ENCODE measurements around the gene PITPNM3. TPM values are rescaled to one million over a fixed set of nuclear protein-coding genes. Genes with fewer than 3 reads are reported as not detected.

Gene PITPNM3
- polyA plus RNA-seq, 3 donors: 0.29 TPM; not detected in 2

DNA sequence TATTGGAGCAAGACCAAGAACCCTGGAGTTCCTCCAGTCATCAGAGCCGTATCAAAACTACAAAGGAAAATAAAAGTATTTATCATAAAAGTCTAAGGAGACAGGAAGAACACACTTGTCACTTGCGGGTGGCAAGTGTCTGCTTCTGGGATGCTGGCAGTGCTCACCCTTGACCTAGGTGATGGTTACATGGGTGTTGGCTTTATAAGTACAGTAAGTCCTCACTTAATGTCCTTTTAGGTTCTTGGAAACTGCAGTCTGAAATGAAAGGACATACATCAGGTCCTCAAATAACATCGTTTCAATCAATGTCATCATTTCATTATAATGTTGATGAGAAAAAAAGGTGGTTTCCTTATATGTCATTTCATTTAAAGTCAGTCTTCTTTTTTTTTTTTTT, 118.4 kb downstream of the PITPNM3 start:
- Histone ChIP-seq H3K4me2 (replicated peaks; ENCODE audit: extremely low read depth, low read length, poor library complexity, severe bottlenecking) (no peak overlapping the region), H3K27ac (ENCODE audit: low read depth in 1 of 2, low read length in 2 of 2) (no peak overlapping the region), H3K4me1 (ENCODE audit: control insufficient read depth in 1 of 2, insufficient read depth in 2 of 2, low read length in 2 of 2) (peaks cover 0 to under 1% of the 10 kb centered on the region in 2 donors), H3K4me3 (replicated peaks in 1 of 3; ENCODE audit: low read depth in 2 of 3, low read length in 3 of 3) (no peak overlapping the region), H4K20me1 (ENCODE audit: insufficient read depth, low read length) (no peaks in the 10 kb centered on the region), H3K9me3 (replicated peaks in 1 of 2; ENCODE audit: control insufficient read depth in 1 of 2, insufficient read depth in 1 of 2, low read length in 2 of 2) (no peaks in the 10 kb centered on the region), H3K79me2 (ENCODE audit: insufficient read depth, low read length) (no peaks in the 10 kb centered on the region), H3K9ac (ENCODE audit: insufficient read depth, low read length, poor library complexity, severe bottlenecking) (no peak overlapping the region), H3K36me3 (replicated peaks in 1 of 2; ENCODE audit: control insufficient read depth in 1 of 2, insufficient read depth in 2 of 2, low read length in 2 of 2) (no peaks in the 10 kb centered on the region), H3K27me3 (ENCODE audit: control insufficient read depth in 2 of 2, insufficient read depth in 2 of 2, low read length in 2 of 2) (peaks cover 4 to 20% of the 10 kb centered on the region in 2 donors), H2AFZ (ENCODE audit: insufficient read depth, low read depth, low read length, poor library complexity, severe bottlenecking) (no peak overlapping the region)
- DNase-seq: no peak
- H3K27ac Mint-ChIP-seq: no peak overlapping the region
- no peak overlapping the region for H3K4me3 Mint-ChIP-seq
- 80% methylated on average over 1 of the region's 3 CpGs for WGBS (ENCODE audit: insufficient coverage)
- H3K9me3 Mint-ChIP-seq: peaks cover 0 to 6% (median 0%) of the 10 kb centered on the region in 7 donors
- H3K36me3 Mint-ChIP-seq: no peaks in the 10 kb centered on the region
- intact Hi-C loops (cut with micrococcal nuclease): loop anchor here in 1 of 2 donors (10.0 kb wide), 1 partner anchor 733 kb away; no protein-coding TSS in a partner anchor
- no peak for TF ChIP-seq CTCF (IDR thresholded peaks at IDR 0.05)
- H3K27me3 Mint-ChIP-seq (ENCODE audit: low read depth in 3 of 3): peaks cover 24 to 47% (median 26%) of the 10 kb centered on the region in 3 donors
- peaks cover 8% of the 10 kb centered on the region for H3K4me1 Mint-ChIP-seq

GRCh38 chr17:6437466-6437865, 118.9 kb downstream of the PITPNM3 start:
- H3K79me2 ChIP-seq (ENCODE audit: insufficient read depth, low read length): no peaks in the 10 kb centered on the region
- intact Hi-C loops (cut with micrococcal nuclease): loop anchor here in 1 of 2 donors (10.0 kb wide), 1 partner anchor 733 kb away; no protein-coding TSS in a partner anchor
- no peak for TF ChIP-seq CTCF (IDR thresholded peaks at IDR 0.05)
- H2AFZ ChIP-seq (ENCODE audit: insufficient read depth, low read depth, low read length, poor library complexity, severe bottlenecking): no peak overlapping the region
- H3K9me3 Mint-ChIP-seq: peaks cover 0 to 6% (median 0%) of the 10 kb centered on the region in 7 donors
- no peak for DNase-seq
- H3K4me1 Mint-ChIP-seq: peaks cover 11% of the 10 kb centered on the region
- no peaks in the 10 kb centered on the region for H3K36me3 ChIP-seq (replicated peaks in 1 of 2; ENCODE audit: control insufficient read depth in 1 of 2, insufficient read depth in 2 of 2, low read length in 2 of 2)
- no peak overlapping the region for H3K27ac Mint-ChIP-seq
- H3K27ac ChIP-seq (ENCODE audit: low read depth in 1 of 2, low read length in 2 of 2): no peak overlapping the region
- H3K36me3 Mint-ChIP-seq: no peaks in the 10 kb centered on the region
- H4K20me1 ChIP-seq (ENCODE audit: insufficient read depth, low read length): no peaks in the 10 kb centered on the region
- no peak overlapping the region for H3K4me2 ChIP-seq (replicated peaks; ENCODE audit: extremely low read depth, low read length, poor library complexity, severe bottlenecking)
- no peaks in the 10 kb centered on the region for H3K4me1 ChIP-seq (ENCODE audit: control insufficient read depth in 1 of 2, insufficient read depth in 2 of 2, low read length in 2 of 2)
- peaks cover 4 to 22% of the 10 kb centered on the region in 2 donors for H3K27me3 ChIP-seq (ENCODE audit: control insufficient read depth in 2 of 2, insufficient read depth in 2 of 2, low read length in 2 of 2)
- WGBS (ENCODE audit: insufficient coverage): no CpG with 5 or more reads among the region's 4 CpGs
- H3K9ac ChIP-seq (ENCODE audit: insufficient read depth, low read length, poor library complexity, severe bottlenecking): no peak overlapping the region
- H3K4me3 Mint-ChIP-seq: peak overlapping the region in 1 of 2 donors; percentile 21
- H3K9me3 ChIP-seq (replicated peaks in 1 of 2; ENCODE audit: control insufficient read depth in 1 of 2, insufficient read depth in 1 of 2, low read length in 2 of 2): no peaks in the 10 kb centered on the region
- H3K4me3 ChIP-seq (replicated peaks in 1 of 3; ENCODE audit: low read depth in 2 of 3, low read length in 3 of 3): no peak overlapping the region
- H3K27me3 Mint-ChIP-seq (ENCODE audit: low read depth in 3 of 3): peaks cover 26 to 52% (median 29%) of the 10 kb centered on the region in 3 donors
